ENCODE data around the gene MALL.

DNA sequence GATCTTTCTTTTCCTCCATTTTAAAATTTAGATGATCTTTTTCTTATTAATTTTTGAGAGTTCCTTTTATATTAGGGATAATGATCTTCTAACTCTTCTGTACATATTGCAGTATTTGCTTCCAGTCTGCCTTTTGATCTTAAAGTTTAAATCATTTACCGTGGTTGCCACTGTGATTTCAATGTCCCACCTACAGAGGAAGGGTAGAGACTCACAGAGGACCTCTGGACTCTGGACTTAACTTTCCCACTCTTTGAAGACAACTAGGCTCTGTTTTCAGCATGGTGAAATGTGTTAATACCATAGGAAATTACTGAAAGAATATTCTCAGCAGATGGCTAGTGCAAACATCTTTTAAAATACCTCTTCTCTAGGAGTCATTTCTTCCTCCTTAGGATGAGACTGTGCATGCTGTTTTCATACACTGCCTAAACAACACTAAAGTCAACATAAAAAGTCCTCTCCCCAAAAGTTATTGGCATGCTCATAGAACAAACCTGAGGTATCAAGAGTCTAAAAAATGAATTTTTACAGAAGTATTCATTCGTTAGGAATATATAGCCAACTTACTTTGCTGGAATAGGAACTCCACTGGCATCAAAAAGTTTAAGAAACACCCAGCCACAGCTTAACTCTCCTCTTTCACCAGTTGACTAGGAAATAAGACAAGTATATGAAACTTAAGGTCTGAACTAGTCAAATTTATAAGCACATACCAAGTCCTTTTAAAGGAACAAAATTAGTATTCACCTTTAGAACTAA is 30.7 kb upstream of the MALL start:
- TF ChIP-seq POLR2A (IDR thresholded peaks at IDR 0.05): no peak
- TF ChIP-seq, protein P1, sequence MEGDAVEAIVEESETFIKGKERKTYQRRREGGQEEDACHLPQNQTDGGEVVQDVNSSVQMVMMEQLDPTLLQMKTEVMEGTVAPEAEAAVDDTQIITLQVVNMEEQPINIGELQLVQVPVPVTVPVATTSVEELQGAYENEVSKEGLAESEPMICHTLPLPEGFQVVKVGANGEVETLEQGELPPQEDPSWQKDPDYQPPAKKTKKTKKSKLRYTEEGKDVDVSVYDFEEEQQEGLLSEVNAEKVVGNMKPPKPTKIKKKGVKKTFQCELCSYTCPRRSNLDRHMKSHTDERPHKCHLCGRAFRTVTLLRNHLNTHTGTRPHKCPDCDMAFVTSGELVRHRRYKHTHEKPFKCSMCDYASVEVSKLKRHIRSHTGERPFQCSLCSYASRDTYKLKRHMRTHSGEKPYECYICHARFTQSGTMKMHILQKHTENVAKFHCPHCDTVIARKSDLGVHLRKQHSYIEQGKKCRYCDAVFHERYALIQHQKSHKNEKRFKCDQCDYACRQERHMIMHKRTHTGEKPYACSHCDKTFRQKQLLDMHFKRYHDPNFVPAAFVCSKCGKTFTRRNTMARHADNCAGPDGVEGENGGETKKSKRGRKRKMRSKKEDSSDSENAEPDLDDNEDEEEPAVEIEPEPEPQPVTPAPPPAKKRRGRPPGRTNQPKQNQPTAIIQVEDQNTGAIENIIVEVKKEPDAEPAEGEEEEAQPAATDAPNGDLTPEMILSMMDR (IDR thresholded peaks at IDR 0.05): no peak
- TF ChIP-seq EP300 (IDR thresholded peaks at IDR 0.05): no peak

Data from tibial nerve (tissue), 4 donors.